GM12878 (cell line): ENCODE data around the gene SRP14. TPM values are rescaled to one million over a fixed set of nuclear protein-coding genes. Genes with fewer than 3 reads are reported as not detected.
A peak's percentile ranks its signal among the peaks of the same experiment; 100 is the strongest.

Experiments
- CBFB ChIP-seq: IDR thresholded peaks from 2 replicates; pipeline ENCODE4 v1.6.1; 2016; ENCODE audit warnings: antibody characterized with exemption, low read depth
- GABPA ChIP-seq: IDR thresholded peaks from 2 replicates; pipeline ENCODE4 v1.6.1; 2014; ENCODE audit warnings: antibody characterized with exemption, low read depth, mild to moderate bottlenecking, inconsistent platforms
- HDAC6 ChIP-seq: fragments of 200-600 bp; sonication (generic); IDR thresholded peaks from one replicate; pipeline ENCODE4 v1.8.0; 2017; ENCODE audit warnings: antibody characterized with exemption; ENCODE audit not compliant: unreplicated experiment
- IKZF2 ChIP-seq, 2 experiments: fragments of 450-650 bp; IDR thresholded peaks; 2 replicates each; pipeline ENCODE4 v1.6.1; 2017; ENCODE audit warnings: mild to moderate bottlenecking in 2 of 2, moderate library complexity in 2 of 2
- KAT2A ChIP-seq: conservative IDR thresholded peaks from 2 replicates; pipeline ENCODE4 v1.6.1; 2011; ENCODE audit warnings: low read depth, low read length; ENCODE audit not compliant: control insufficient read depth
- MAX ChIP-seq: IDR thresholded peaks from 2 replicates; pipeline ENCODE4 v1.6.1; 2012; ENCODE audit warnings: low read depth, low read length, improper control_type of control experiment
- MEF2B ChIP-seq: fragments of 450-650 bp; IDR thresholded peaks from 2 replicates; pipeline ENCODE4 v1.6.1; 2018; ENCODE audit warnings: mild to moderate bottlenecking, moderate library complexity; ENCODE audit not compliant: partially characterized antibody, poor library complexity, severe bottlenecking
- RB1 ChIP-seq: fragments of 450-650 bp; formaldehyde crosslinking; IDR thresholded peaks from 2 replicates; pipeline ENCODE4 v1.6.1; 2017; ENCODE audit warnings: mild to moderate bottlenecking, borderline replicate concordance
- TCF7 ChIP-seq: IDR thresholded peaks from 2 replicates; pipeline ENCODE4 v1.6.1; 2014; ENCODE audit warnings: antibody characterized with exemption, borderline replicate concordance
- USF1 ChIP-seq: IDR thresholded peaks from 2 replicates; pipeline ENCODE4 v1.6.1; 2011; ENCODE audit warnings: borderline replicate concordance, low read depth, mild to moderate bottlenecking, moderate library complexity, mixed read lengths, low read length; ENCODE audit not compliant: insufficient read depth; ENCODE audit errors: extremely low read length
- ZNF207 ChIP-seq: fragments of 450-650 bp; IDR thresholded peaks from 2 replicates; pipeline ENCODE4 v1.6.1; 2014; ENCODE audit warnings: antibody characterized with exemption, mild to moderate bottlenecking, borderline replicate concordance
- ZNF592 ChIP-seq: fragments of 450-650 bp; IDR thresholded peaks from 2 replicates; pipeline ENCODE4 v1.6.1; 2017; ENCODE audit warnings: mild to moderate bottlenecking, moderate library complexity
- ZNF622 ChIP-seq: fragments of 450-650 bp; IDR thresholded peaks from 2 replicates; pipeline ENCODE4 v1.6.1; 2017; ENCODE audit warnings: mild to moderate bottlenecking, inconsistent platforms
- ZZZ3 ChIP-seq: IDR thresholded peaks from 2 replicates; pipeline ENCODE4 v1.6.1; 2011; ENCODE audit warnings: low read depth; ENCODE audit not compliant: control insufficient read depth, insufficient read length
- polyA plus RNA-seq, 11 experiments: library from polyadenylated mRNA; depleted of rRNA in 4 of 11; unstranded in 6 of 11; stranded (reverse) in 5 of 11; fragments of >200 nt; fragmentation: Nextera tagmentation in 4 of 11; fragmentation: Illumina TruSeq in 1 of 11; extraction: Ambion mirVana in 4 of 11; extraction: Trizol in 1 of 11; gene quantifications; 1 replicate in 1 of 11; 2 replicates in 10 of 11; pipeline versions ENCODE4 v1.2.1 to v1.2.3, GENCODE V29; 2011 to 2016; ENCODE audit warnings: inconsistent platforms in 2 of 11, missing spikeins in 2 of 11, low read depth in 1 of 11
- total RNA-seq, 4 experiments: library from RNA; depleted of rRNA in 3 of 4; stranded (reverse); fragments of >200 nt in 3 of 4; fragmentation: Illumina TruSeq in 1 of 4; extraction: Trizol in 1 of 4; gene quantifications; 2 replicates each; pipeline versions ENCODE4 v1.2.1 to v1.2.3, GENCODE V29; 2013 to 2021
- TF ChIP-seq, protein P1 (sequence below): fragments of 450-650 bp; IDR thresholded peaks from 2 replicates; pipeline ENCODE4 v1.6.1; 2017; ENCODE audit warnings: borderline replicate concordance
- TF ChIP-seq, protein P2 (sequence below): IDR thresholded peaks from 2 replicates; pipeline ENCODE4 v1.6.1; 2012; ENCODE audit warnings: low read depth, low read length, improper control_type of control experiment
- TF ChIP-seq, protein P3 (sequence below): fragments of 450-650 bp; IDR thresholded peaks from 2 replicates; pipeline ENCODE4 v1.6.1; 2016; ENCODE audit warnings: mild to moderate bottlenecking

The SRP14 gene
- total and polyA plus RNA-seq, 10 of the 15 experiments (the other 5 are each of a cell fraction or from before 2014, with no cell fraction given), result 141 to 1,182 (median 493) TPM

DNA sequence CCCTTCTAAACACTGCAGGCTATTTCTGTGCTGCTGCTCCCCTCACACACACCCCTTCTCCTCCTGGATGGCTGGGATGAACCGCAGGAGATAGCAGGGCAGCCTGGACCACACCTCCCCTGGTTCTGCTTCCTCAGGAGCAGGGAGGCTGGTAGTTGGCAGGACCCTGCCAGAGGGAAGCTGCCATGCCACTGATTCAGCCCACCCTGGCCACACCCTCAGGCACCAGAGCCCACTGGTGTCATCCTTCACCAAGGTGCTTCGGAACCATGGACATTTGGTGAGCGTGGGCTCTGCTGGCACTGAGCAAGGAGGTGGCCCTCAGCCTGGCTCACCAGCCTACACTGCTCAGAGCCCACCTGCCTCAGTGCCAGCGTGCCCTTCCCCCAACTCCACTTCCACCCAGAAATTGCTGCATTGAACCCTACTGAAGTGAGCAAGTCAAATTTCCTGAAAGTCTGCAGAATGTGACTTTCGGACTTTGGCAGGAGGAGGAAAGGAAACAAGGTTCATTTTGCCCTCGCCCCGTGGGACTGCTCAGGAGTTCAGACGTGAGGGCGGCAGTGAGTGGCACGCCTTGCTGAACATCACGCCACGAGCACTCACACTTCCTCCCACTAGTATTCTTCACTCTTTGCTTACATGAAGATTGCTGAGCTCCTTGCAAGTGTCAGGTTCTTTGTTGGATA, 43.4 kb upstream of the SRP14 start (continued):
- TF ChIP-seq MAX, result peak; percentile 89
- TF ChIP-seq, protein P1, sequence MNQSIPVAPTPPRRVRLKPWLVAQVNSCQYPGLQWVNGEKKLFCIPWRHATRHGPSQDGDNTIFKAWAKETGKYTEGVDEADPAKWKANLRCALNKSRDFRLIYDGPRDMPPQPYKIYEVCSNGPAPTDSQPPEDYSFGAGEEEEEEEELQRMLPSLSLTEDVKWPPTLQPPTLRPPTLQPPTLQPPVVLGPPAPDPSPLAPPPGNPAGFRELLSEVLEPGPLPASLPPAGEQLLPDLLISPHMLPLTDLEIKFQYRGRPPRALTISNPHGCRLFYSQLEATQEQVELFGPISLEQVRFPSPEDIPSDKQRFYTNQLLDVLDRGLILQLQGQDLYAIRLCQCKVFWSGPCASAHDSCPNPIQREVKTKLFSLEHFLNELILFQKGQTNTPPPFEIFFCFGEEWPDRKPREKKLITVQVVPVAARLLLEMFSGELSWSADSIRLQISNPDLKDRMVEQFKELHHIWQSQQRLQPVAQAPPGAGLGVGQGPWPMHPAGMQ, result no peak
- no peak for TF ChIP-seq USF1
- peak; percentile 47 for TF ChIP-seq MEF2B
- no peak for TF ChIP-seq ZZZ3
- TF ChIP-seq CBFB, result no peak
- TF ChIP-seq, protein P2, sequence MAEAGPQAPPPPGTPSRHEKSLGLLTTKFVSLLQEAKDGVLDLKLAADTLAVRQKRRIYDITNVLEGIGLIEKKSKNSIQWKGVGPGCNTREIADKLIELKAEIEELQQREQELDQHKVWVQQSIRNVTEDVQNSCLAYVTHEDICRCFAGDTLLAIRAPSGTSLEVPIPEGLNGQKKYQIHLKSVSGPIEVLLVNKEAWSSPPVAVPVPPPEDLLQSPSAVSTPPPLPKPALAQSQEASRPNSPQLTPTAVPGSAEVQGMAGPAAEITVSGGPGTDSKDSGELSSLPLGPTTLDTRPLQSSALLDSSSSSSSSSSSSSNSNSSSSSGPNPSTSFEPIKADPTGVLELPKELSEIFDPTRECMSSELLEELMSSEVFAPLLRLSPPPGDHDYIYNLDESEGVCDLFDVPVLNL, result no peak
- no peak for TF ChIP-seq HDAC6
- no peak for TF ChIP-seq GABPA
- TF ChIP-seq ZNF622, result no peak
- no peak for TF ChIP-seq ZNF592
- TF ChIP-seq TCF7, result no peak
- peak in 1 of 2 experiments; percentile 8; a peak in 2 of 4 replicates for TF ChIP-seq IKZF2 (IDR thresholded peaks at IDR 0.05)
- TF ChIP-seq, protein P3, sequence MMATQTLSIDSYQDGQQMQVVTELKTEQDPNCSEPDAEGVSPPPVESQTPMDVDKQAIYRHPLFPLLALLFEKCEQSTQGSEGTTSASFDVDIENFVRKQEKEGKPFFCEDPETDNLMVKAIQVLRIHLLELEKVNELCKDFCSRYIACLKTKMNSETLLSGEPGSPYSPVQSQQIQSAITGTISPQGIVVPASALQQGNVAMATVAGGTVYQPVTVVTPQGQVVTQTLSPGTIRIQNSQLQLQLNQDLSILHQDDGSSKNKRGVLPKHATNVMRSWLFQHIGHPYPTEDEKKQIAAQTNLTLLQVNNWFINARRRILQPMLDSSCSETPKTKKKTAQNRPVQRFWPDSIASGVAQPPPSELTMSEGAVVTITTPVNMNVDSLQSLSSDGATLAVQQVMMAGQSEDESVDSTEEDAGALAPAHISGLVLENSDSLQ, result peak; percentile 57; the same call in 1 of the 2 replicates
- TF ChIP-seq KAT2A, result no peak
- TF ChIP-seq RB1, result no peak
- no peak for TF ChIP-seq ZNF207
- TF ChIP-seq, all 136 proteins: peak for 12
